Astrocyte of the cerebellum (primary cell): ENCODE data around the gene LRRFIP1.
"Not testable (repeated sequence)": the region's sequence is repeated elsewhere in the genome, so short reads cannot be mapped to it uniquely, and the experiment has no call there.

Source experiments
- DNase-seq: peaks from one replicate; pipeline ENCODE4 v3.0.0-alpha.2; 2011; ENCODE audit warnings: low read depth
- H3K4me3 ChIP-seq: 2 replicates; pipeline ENCODE4 v1.5.1; 2011; ENCODE audit warnings: mild to moderate bottlenecking, low read depth, low read length, moderate library complexity
- in situ Hi-C: cut with HindIII; loops from 2 replicates; pipeline ENCODE4 v1.10.0; 2017; ENCODE audit warnings: low sequenced_read_pairs
- TF ChIP-seq, protein P1 (sequence below): IDR thresholded peaks from 2 replicates; pipeline ENCODE4 v1.5.1; 2012; ENCODE audit warnings: low read length, low read depth, moderate library complexity, mild to moderate bottlenecking; ENCODE audit errors: missing control alignments

The LRRFIP1 gene

DNA sequence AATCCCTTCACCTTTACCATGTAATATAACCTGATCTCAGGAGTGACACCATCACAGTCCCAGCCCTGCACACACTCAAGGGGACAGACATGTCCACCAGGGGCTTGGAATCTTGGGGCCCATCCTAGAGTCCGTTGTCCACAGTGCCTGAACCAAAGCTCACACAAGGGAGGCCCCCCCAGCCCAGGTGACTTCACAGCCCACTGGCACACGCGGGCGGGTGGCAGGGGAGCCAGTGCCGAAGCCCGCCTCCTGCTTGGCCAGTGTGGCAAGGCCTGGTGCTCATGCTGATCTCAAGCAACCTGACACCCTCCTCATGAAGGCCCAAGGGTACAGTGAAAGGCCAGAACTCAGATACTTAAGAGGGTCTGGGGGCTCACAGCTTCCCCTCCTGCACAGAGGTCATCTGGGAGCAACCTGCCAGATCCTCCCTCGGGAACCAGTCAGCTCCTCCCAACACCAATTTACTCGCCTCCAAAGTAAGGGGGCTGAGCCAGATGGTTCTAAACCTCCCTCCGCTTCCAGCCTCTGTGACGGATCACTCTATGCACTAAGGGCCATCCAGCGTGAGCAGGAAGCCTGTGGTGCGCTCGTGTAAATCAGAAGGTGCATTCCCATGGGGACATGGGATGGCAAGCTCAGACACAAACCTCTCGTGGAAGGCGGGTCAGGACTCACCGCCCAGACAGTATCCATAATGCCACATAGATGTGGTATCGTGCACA is 33.6 kb upstream of the LRRFIP1 start:
- in situ Hi-C loops = no loop called here
- TF ChIP-seq, protein P1, sequence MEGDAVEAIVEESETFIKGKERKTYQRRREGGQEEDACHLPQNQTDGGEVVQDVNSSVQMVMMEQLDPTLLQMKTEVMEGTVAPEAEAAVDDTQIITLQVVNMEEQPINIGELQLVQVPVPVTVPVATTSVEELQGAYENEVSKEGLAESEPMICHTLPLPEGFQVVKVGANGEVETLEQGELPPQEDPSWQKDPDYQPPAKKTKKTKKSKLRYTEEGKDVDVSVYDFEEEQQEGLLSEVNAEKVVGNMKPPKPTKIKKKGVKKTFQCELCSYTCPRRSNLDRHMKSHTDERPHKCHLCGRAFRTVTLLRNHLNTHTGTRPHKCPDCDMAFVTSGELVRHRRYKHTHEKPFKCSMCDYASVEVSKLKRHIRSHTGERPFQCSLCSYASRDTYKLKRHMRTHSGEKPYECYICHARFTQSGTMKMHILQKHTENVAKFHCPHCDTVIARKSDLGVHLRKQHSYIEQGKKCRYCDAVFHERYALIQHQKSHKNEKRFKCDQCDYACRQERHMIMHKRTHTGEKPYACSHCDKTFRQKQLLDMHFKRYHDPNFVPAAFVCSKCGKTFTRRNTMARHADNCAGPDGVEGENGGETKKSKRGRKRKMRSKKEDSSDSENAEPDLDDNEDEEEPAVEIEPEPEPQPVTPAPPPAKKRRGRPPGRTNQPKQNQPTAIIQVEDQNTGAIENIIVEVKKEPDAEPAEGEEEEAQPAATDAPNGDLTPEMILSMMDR = no peak
- DNase-seq = no peak
- H3K4me3 ChIP-seq = no peak overlapping the region

DNA sequence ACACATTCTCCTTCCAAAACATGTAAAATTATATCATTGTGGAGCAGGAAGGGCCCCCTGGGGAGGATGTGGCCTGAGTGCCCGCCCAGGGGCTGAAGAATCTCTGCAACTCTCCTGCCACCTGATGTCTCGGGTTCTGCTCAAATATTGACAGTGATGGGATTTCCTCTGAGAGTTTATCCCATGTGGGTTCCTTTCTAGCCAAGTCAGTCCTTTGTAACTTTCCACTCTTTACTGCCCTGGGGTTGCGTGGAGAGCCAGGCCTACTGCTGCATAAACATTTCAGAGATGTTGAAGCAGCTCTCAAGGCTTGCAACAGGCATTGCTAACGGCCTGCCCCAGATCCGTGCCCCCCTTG is 32.9 kb upstream of the LRRFIP1 start:
- no peak overlapping the region for H3K4me3 ChIP-seq
- no peak for DNase-seq
- TF ChIP-seq, protein P1 = no peak
- in situ Hi-C loops = no loop called here

DNA sequence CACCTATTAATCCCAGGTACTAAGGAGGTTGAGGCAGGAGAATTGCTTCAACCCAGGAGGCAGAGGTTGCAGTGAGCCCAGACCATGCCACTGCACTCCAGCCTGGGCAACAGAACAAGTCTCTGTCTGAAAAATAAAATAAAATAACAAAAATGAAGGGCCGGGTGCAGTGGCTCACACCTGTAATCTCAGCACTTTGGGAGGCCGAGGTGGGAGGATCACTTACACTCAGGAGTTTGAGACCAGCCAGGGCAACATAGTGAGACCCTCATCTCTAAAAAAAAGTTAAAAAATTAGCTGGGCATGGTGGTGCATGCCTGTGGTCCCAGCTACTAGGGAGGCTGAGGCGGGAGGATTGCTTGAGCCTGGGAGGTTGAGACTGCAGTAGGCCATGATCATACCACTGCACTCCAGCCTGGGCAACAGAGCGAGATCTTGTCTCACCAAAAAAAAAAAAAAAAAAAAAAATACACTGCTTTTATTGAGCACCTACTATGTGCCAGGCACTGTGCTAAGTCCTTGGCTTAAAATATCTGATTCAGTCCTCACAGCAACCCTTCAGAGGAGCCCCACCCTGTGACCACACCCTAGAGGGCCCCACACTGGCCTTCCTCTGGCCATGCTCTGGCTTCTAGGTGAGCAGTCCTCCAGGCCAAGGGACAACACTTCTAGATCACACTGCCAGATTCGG is 31.4 kb upstream of the LRRFIP1 start:
- in situ Hi-C loops, DNase-seq, H3K4me3 ChIP-seq: not testable (repeated sequence)

DNA sequence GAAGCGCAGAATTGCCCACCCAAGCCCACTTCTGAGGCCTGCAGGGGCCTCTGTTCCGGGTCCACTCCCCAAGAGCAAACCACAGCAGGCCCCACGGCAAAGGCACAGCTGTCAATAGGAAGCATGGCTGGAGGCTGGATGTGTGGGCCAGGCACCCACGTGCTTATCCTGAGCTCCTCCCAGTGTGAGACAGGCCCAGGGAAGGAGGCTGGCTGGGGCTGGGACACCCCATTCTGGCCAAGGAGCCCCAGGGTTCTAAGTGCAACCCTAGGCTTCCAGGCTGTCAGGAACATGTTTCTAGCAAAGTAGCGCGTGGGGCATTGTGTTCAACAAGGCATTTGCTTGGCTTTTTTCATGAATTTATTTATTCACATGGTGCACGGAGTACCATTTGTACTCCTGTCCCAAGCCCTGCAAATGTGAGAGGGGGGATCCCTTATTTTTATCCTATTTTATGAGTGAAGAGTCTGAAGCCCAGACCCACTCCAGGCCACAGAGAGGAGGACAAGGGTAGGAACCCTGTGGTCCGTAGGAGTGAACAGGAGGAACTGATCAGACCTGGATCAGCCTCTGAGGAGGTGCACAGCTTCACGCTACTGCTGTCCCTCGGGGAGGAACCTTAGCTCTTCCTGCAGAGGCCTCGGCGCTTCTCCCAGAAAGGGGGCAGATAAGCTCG is 30.7 kb upstream of the LRRFIP1 start:
- TF ChIP-seq, protein P1 = no peak
- H3K4me3 ChIP-seq = no peak overlapping the region
- in situ Hi-C loops = no loop called here
- no peak for DNase-seq

DNA sequence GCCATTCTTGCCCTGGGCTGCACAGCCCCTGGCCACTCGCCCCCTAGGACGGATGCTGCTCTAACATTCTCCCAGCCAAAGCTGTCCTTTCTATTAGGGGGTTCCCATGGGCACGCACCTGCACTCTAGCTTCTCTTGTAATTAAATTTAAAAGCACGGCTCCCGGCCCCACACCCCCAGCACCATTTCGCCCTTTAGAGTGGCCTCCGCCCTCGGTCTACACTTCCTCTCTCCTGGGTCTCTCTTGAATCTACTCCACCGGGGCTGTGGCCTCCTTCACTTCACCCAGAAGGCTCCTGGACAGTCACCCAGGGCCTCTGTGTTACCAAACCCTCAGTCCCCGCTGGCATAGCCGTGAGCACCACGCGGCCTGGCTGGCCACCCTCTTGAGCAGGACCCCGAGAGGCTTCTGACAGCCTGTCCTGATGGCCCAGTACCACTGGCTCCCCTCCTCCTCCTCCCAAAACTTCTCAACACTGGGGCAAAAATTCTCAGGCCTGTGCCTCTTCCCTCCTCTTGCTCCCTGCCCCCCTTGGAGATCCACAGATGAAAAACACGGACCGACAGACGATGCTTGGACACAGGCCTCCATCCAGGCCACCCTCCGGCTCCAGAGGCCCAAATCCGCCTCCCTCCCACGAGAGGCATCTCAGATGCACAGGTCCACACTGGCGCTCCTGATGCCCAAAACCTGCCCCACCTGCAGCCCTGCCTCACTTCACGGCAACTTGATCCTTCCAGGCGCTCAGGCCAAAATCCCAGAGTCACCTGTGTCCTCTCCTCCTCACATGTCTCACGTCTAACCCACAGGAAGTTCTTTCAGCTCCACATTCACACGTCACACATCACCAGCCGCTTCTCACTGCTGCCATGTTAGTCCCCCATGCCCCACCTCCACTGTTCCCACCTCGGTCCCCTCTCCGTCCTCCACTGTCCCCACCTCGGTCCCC is 29.9 kb upstream of the LRRFIP1 start:
- DNase-seq = no peak
- H3K4me3 ChIP-seq = no peak overlapping the region
- TF ChIP-seq, protein P1 = no peak
- in situ Hi-C loops = no loop called here

DNA sequence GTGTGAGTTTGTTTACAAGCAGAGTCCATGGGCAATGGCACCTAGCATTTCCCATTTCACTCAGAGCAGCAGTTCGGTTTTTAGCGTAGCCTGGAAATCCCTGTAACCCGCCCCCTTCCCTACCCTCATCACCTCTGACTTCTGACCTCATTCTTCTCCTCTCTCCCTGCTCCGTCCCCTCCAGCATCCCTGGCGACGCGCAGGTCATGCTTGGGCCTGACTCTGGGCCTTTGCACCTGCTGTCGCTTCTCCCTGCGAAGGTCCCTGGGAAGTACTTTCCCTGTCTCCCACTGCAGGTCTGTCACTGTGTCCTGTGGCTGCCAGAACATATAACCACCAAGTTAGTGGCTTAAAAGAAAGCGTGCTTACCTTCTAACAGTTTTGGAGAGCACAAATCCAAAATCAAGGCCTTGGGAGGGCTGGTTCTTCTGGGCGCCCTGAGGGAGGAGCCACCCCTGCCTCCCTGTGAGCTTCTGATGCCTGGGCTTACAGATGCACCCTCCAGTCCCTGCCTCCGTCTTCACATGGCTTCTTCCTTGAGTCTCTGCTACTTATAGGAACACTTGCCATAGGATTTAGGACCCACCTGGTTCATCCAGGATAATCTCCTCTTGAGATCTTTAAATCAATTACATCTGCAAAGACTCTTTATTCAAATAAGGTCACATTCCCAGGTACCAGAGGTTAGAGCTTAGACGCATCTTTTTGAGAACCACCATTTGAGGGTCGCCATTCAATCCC is 28.7 kb upstream of the LRRFIP1 start:
- DNase-seq = no peak
- in situ Hi-C loops = no loop called here
- TF ChIP-seq, protein P1 = no peak
- no peak overlapping the region for H3K4me3 ChIP-seq
